Erythroblast (primary cell): Measurements from ENCODE around the gene PIERCE2.

ENCODE experiments used
- GATA1 ChIP-seq: IDR thresholded peaks from 2 replicates; pipeline ENCODE4 v1.6.1; 2011; ENCODE audit warnings: low read depth, mild to moderate bottlenecking, control low read depth, low read length, moderate library complexity
- POLR2A ChIP-seq: IDR thresholded peaks from 2 replicates; pipeline ENCODE4 v1.6.1; 2011; ENCODE audit warnings: mild to moderate bottlenecking, low read length

DNA sequence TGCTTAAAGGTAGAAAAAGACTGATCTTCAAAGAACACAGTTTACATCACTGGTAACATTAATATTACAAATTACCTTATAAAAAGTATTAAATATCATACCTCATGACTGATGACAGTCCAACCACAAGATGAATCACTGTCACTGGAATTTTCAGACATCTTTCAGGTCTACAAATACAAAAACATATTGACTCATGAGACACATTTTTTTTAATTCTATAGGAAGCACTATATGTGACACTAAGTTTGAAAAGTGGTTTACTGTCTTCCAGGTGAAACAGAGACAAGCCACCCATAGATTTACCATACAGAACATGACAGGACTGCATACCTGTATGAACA lies 19.1 kb upstream of the PIERCE2 start:
- TF ChIP-seq POLR2A, result no peak
- TF ChIP-seq GATA1, result no peak
